ENCODE results near the gene CSNK2B.

CSNK2B gene

GRCh38 chr6:31660381-31661261 lies 5.3 kb upstream of the CSNK2B start, which contains the start of gene C6orf47:
C6orf47 (minus strand) TSS chr6:31660778; CDS start chr6:31659947, 831 bp downstream.
- DNase-seq, result peak in 13 of 14 donors; percentile 27 to 83 (median 57)

- no peak for DNase-seq
These were observed 4.4 kb upstream of the CSNK2B start for GRCh38 chr6:31661262-31662123.

- DNase-seq, result no peak
These were observed 3.7 kb upstream of the CSNK2B start for GRCh38 chr6:31662124-31662723.

- no peak for DNase-seq
These were observed 2.5 kb upstream of the CSNK2B start for GRCh38 chr6:31663126-31663960.

GRCh38 chr6:31663961-31664789 lies 1.7 kb upstream of the CSNK2B start:
- DNase-seq, result peak in 2 of 14 donors; percentile 18 to 24

- peak; percentile 4 to 92 (median 82) for DNase-seq
These were observed 935 bp upstream of the CSNK2B start, which contains the start of gene GPANK1 for GRCh38 chr6:31664790-31665500. GPANK1 (minus strand) TSS chr6:31664997; CDS start chr6:31664478, 519 bp downstream.

- DNase-seq, result no peak
These were observed 571 bp downstream of the CSNK2B start for GRCh38 chr6:31666337-31666965.

GRCh38 chr6:31669676-31670075 lies 3.8 kb downstream of the CSNK2B start, which contains the start of gene LY6G5B:
LY6G5B (plus strand) TSS chr6:31669976; CDS start chr6:31670951, 975 bp downstream.
- DNase-seq, result no peak

GRCh38 chr6:31676322-31676903 lies 10.5 kb downstream of the CSNK2B start:
- DNase-seq, result no peak

- no peak for DNase-seq
These were observed 11.0 kb downstream of the CSNK2B start for GRCh38 chr6:31676904-31677303.

- no peak for DNase-seq
These were observed 12.1 kb downstream of the CSNK2B start for GRCh38 chr6:31677955-31678354.

GRCh38 chr6:31680226-31681134 lies 14.6 kb downstream of the CSNK2B start, which contains the start of gene LY6G5C:
LY6G5C (minus strand) TSS chr6:31681067; CDS start chr6:31680373, 694 bp downstream.
- DNase-seq, result peak; percentile 6 to 77 (median 58)

GRCh38 chr6:31681135-31681671 lies 15.3 kb downstream of the CSNK2B start:
- peak in 7 of 14 donors; percentile 13 to 59 (median 33) for DNase-seq

- no peak for DNase-seq
These were observed 17.7 kb downstream of the CSNK2B start for GRCh38 chr6:31683591-31683990.

- no peak for DNase-seq
These were observed 20.6 kb downstream of the CSNK2B start for GRCh38 chr6:31686483-31686882.

- DNase-seq, result no peak
These were observed 21.4 kb downstream of the CSNK2B start for GRCh38 chr6:31687321-31687720.

Measured in C1 segment of cervical spinal cord (tissue), 14 donors.